GM12878 (cell line): ENCODE data around the gene PIP4K2A.

Experiments used
- CHD4 ChIP-seq: fragments of 200-600 bp; sonication (generic); IDR thresholded peaks from 2 replicates; pipeline ENCODE4 v1.6.1; 2016; ENCODE audit warnings: mild to moderate bottlenecking
- CTCF ChIP-seq, 3 experiments: IDR thresholded peaks in 2 of 3; conservative IDR thresholded peaks in 1 of 3; 2 replicates each; pipeline ENCODE4 v1.5.1; 2011; ENCODE audit warnings: low read depth in 3 of 3, low read length in 3 of 3, mild to moderate bottlenecking in 3 of 3, control low read depth in 2 of 3, moderate library complexity in 2 of 3, inconsistent platforms in 1 of 3, mixed read lengths in 1 of 3; ENCODE audit not compliant: control insufficient read depth in 2 of 3, insufficient read depth in 1 of 3; ENCODE audit errors: extremely low read depth in 1 of 3
- NFYB ChIP-seq: IDR thresholded peaks from 2 replicates; pipeline ENCODE4 v1.6.1; 2011; ENCODE audit warnings: low read depth, mild to moderate bottlenecking, low read length, improper control_type of control experiment, moderate library complexity; ENCODE audit not compliant: insufficient read depth

- TF ChIP-seq CHD4 (no peak), NFYB (no peak), CTCF (IDR thresholded peaks at IDR 0.05 in 2 of 3, conservative IDR thresholded peaks at IDR 0.05 in 1 of 3; ENCODE audit: control insufficient read depth in 2 of 3, extremely low read depth in 1 of 3, insufficient read depth in 1 of 3, low read depth in 3 of 3, low read length in 3 of 3) (no peak)
Measured at GRCh38 chr10:22518167-22518724, 196.1 kb downstream of the PIP4K2A start.
